H1 (cell line): ENCODE data around the gene CAMK2B. TPM values are rescaled to one million over a fixed set of nuclear protein-coding genes. Genes with fewer than 3 reads are reported as not detected.

ENCODE experiments used
- CTCF ChIA-PET: fragments of 300-600 bp; sonication (Branson Sonifier 250); formaldehyde crosslinking; loops from one replicate; lab custom pipeline; 2021; ENCODE audit not compliant: partially characterized antibody; lab: Charles Lee
- POLR2A ChIA-PET: fragments of 300-600 bp; sonication (Branson Sonifier 250); formaldehyde crosslinking; loops from one replicate; lab custom pipeline; 2021; ENCODE audit warnings: inconsistent platforms; ENCODE audit not compliant: partially characterized antibody; lab: Charles Lee
- DNase-seq, 2 experiments: peaks; one replicate each; pipeline versions ENCODE4 v3.0.0 to v3.0.0-alpha.2; 2010 to 2022; ENCODE audit warnings: low spot score in 2 of 2, low read depth in 1 of 2, mixed read lengths in 1 of 2
- FAIRE-seq: peaks from 2 replicates; lab custom pipeline; 2011; peaks lifted over from hg19 to GRCh38; lab: Jason Lieb, UNC
- H2AFZ ChIP-seq: 2 replicates; pipeline ENCODE4 v1.8.1; 2012; ENCODE audit warnings: low read length, inconsistent platforms
- H2AK5ac ChIP-seq: 2 replicates; pipeline ENCODE4 v1.6.1; 2013; ENCODE audit warnings: low read depth, low read length
- H2BK120ac ChIP-seq: replicated peaks from 2 replicates; pipeline ENCODE3; 2013; ENCODE audit warnings: low read depth, low read length, inconsistent platforms
- H2BK12ac ChIP-seq: 2 replicates; pipeline ENCODE4 v1.6.1; 2013; ENCODE audit warnings: low read depth, low read length
- H2BK15ac ChIP-seq: 2 replicates; pipeline ENCODE4 v1.6.1; 2013; ENCODE audit warnings: low read length
- H2BK20ac ChIP-seq: 2 replicates; pipeline ENCODE4 v1.6.1; 2013; ENCODE audit warnings: low read length
- H2BK5ac ChIP-seq: 2 replicates; pipeline ENCODE4 v1.6.1; 2013; ENCODE audit warnings: low read depth, low read length
- H3K14ac ChIP-seq: 2 replicates; pipeline ENCODE4 v1.6.1; 2013; ENCODE audit warnings: inconsistent platforms; ENCODE audit not compliant: insufficient read length
- H3K18ac ChIP-seq: 2 replicates; pipeline ENCODE4 v1.6.1; 2013; ENCODE audit warnings: low read length; ENCODE audit errors: extremely low read depth
- H3K23ac ChIP-seq: 2 replicates; pipeline ENCODE4 v1.6.1; 2013; ENCODE audit warnings: inconsistent platforms; ENCODE audit not compliant: insufficient read length
- H3K23me2 ChIP-seq: 2 replicates; pipeline ENCODE4 v1.6.1; 2013; ENCODE audit warnings: low read depth, low read length
- H3K27ac ChIP-seq: 2 replicates; pipeline ENCODE4 v1.6.1; 2011; ENCODE audit warnings: low read depth, low read length, inconsistent platforms
- H3K27me3 ChIP-seq, 4 experiments: replicated peaks in 1 of 4; 1 replicate in 1 of 4; 2 replicates in 3 of 4; pipeline versions ENCODE4 v1.6.1 to v1.8.1; 2011 to 2013; ENCODE audit warnings: low read length in 3 of 4, mild to moderate bottlenecking in 3 of 4, inconsistent platforms in 2 of 4, mixed read lengths in 2 of 4, moderate library complexity in 1 of 4; ENCODE audit not compliant: control insufficient read depth in 3 of 4, insufficient read depth in 3 of 4; ENCODE audit errors: extremely low read depth in 1 of 4
- H3K36me3 ChIP-seq, 4 experiments: 2 replicates each; pipeline versions ENCODE4 v1.6.1 to v1.8.1; 2011 to 2013; ENCODE audit warnings: mild to moderate bottlenecking in 4 of 4, low read length in 3 of 4, moderate library complexity in 2 of 4, control low read depth in 1 of 4, inconsistent platforms in 1 of 4; ENCODE audit not compliant: insufficient read depth in 4 of 4, control insufficient read depth in 2 of 4
- H3K4ac ChIP-seq: replicated peaks from 2 replicates; pipeline ENCODE3; 2013; ENCODE audit warnings: low read length, low read depth, mixed read lengths, inconsistent platforms; ENCODE audit not compliant: insufficient read length
- H3K4me1 ChIP-seq, 4 experiments: replicated peaks in 1 of 4; 1 replicate in 1 of 4; 2 replicates in 3 of 4; pipeline versions ENCODE4 v1.6.1 to v1.8.1; 2011 to 2013; ENCODE audit warnings: low read length in 3 of 4, inconsistent platforms in 2 of 4, mixed read lengths in 1 of 4; ENCODE audit not compliant: insufficient read depth in 4 of 4, control insufficient read depth in 3 of 4
- H3K4me2 ChIP-seq, 2 experiments: 2 replicates each; pipeline versions ENCODE4 v1.6.1 to v1.8.1; 2011 to 2013; ENCODE audit warnings: low read depth in 2 of 2, low read length in 2 of 2, control low read depth in 1 of 2, inconsistent platforms in 1 of 2, mild to moderate bottlenecking in 1 of 2; ENCODE audit not compliant: insufficient read depth in 1 of 2
- H3K4me3 ChIP-seq, 4 experiments: fragments of 200-600, 300-600 bp in 1 of 4; sonication (generic), shearing (Covaris generic), sonication (Bioruptor Twin) in 1 of 4; 2 replicates each; pipeline versions ENCODE4 v1.5.1 to v1.8.1; 2011 to 2016; ENCODE audit warnings: low read length in 4 of 4, low read depth in 3 of 4, control low read depth in 2 of 4, inconsistent platforms in 2 of 4, mild to moderate bottlenecking in 2 of 4, mixed read lengths in 1 of 4, moderate library complexity in 1 of 4; ENCODE audit not compliant: insufficient read depth in 2 of 4; ENCODE audit errors: extremely low read depth in 1 of 4
- H3K56ac ChIP-seq: replicated peaks from 2 replicates; pipeline ENCODE3; 2013; ENCODE audit warnings: low read depth, mild to moderate bottlenecking, mixed read lengths, low read length, inconsistent platforms; ENCODE audit not compliant: insufficient read length
- H3K79me1 ChIP-seq: 2 replicates; pipeline ENCODE4 v1.6.1; 2013; ENCODE audit warnings: low read depth, low read length, control low read depth
- H3K79me2 ChIP-seq, 2 experiments: 2 replicates each; pipeline versions ENCODE4 v1.6.1 to v1.8.1; 2012 to 2013; ENCODE audit warnings: low read length in 2 of 2, mild to moderate bottlenecking in 2 of 2, inconsistent platforms in 1 of 2; ENCODE audit not compliant: insufficient read depth in 2 of 2, control insufficient read depth in 1 of 2
- H3K9ac ChIP-seq, 4 experiments: replicated peaks in 1 of 4; 1 replicate in 1 of 4; 2 replicates in 3 of 4; pipeline versions ENCODE4 v1.6.1 to v1.8.1; 2011 to 2013; ENCODE audit warnings: low read depth in 3 of 4, low read length in 3 of 4, control low read depth in 2 of 4, mild to moderate bottlenecking in 2 of 4, moderate library complexity in 2 of 4, inconsistent platforms in 1 of 4; ENCODE audit errors: extremely low read depth in 1 of 4
- H3K9me3 ChIP-seq, 2 experiments: 2 replicates each; pipeline versions ENCODE4 v1.6.1 to v1.8.1; 2012 to 2013; ENCODE audit warnings: mild to moderate bottlenecking in 2 of 2, moderate library complexity in 2 of 2, control low read depth in 1 of 2, inconsistent platforms in 1 of 2, low read depth in 1 of 2, low read length in 1 of 2, mixed read lengths in 1 of 2; ENCODE audit not compliant: insufficient read depth in 2 of 2
- H4K20me1 ChIP-seq, 2 experiments: replicated peaks in 1 of 2; 2 replicates each; pipeline versions ENCODE3 to v1.8.1; 2011 to 2013; ENCODE audit warnings: inconsistent platforms in 2 of 2, low read length in 2 of 2, mild to moderate bottlenecking in 1 of 2; ENCODE audit not compliant: insufficient read depth in 2 of 2, control insufficient read depth in 1 of 2
- H4K5ac ChIP-seq: 2 replicates; pipeline ENCODE4 v1.6.1; 2013; ENCODE audit warnings: low read length, low read depth, mixed read lengths, inconsistent platforms; ENCODE audit not compliant: insufficient read length
- H4K8ac ChIP-seq: 2 replicates; pipeline ENCODE4 v1.8.0; 2013; ENCODE audit warnings: mild to moderate bottlenecking, moderate library complexity, low read length, inconsistent platforms; ENCODE audit not compliant: insufficient read depth; ENCODE audit errors: extremely low read depth
- H4K91ac ChIP-seq: replicated peaks from 2 replicates; pipeline ENCODE3; 2013; ENCODE audit warnings: low read length, mixed read lengths, inconsistent platforms; ENCODE audit not compliant: insufficient read length
- BRCA1 ChIP-seq: IDR thresholded peaks from 2 replicates; pipeline ENCODE4 v1.6.1; 2012; ENCODE audit warnings: low read depth, low read length, improper control_type of control experiment
- CHD1 ChIP-seq: IDR thresholded peaks from 2 replicates; pipeline ENCODE4 v1.6.1; 2012; ENCODE audit warnings: low read depth, low read length, improper control_type of control experiment
- E2F6 ChIP-seq: IDR thresholded peaks from 2 replicates; pipeline ENCODE4 v1.6.1; 2012; ENCODE audit warnings: inconsistent platforms
- KDM4A ChIP-seq: IDR thresholded peaks from one replicate; pipeline ENCODE4 v1.7.1; 2012; ENCODE audit warnings: low read depth, mild to moderate bottlenecking, moderate library complexity, low read length, inconsistent platforms; ENCODE audit not compliant: severe bottlenecking
- RFX5 ChIP-seq: IDR thresholded peaks from 2 replicates; pipeline ENCODE4 v1.6.1; 2011; ENCODE audit warnings: low read depth, low read length, improper control_type of control experiment, borderline replicate concordance
- SP1 ChIP-seq: IDR thresholded peaks from 2 replicates; pipeline ENCODE4 v1.6.1; 2011; ENCODE audit warnings: low read depth, low read length
- SP4 ChIP-seq: IDR thresholded peaks from 2 replicates; pipeline ENCODE4 v1.6.1; 2012; ENCODE audit warnings: low read length, inconsistent platforms
- SRF ChIP-seq: IDR thresholded peaks from 2 replicates; pipeline ENCODE4 v1.6.1; 2011; ENCODE audit warnings: mild to moderate bottlenecking, low read depth, low read length, moderate library complexity
- SUZ12 ChIP-seq: fragments of 200-600 bp; sonication (generic); IDR thresholded peaks from 2 replicates; pipeline ENCODE4 v1.6.1; 2012; ENCODE audit warnings: mild to moderate bottlenecking, inconsistent platforms, low read length, moderate library complexity, mixed read lengths
- TAF1 ChIP-seq: IDR thresholded peaks from 2 replicates; pipeline ENCODE4 v1.6.1; 2011; ENCODE audit warnings: mild to moderate bottlenecking, low read depth, low read length
- TAF7 ChIP-seq: optimal IDR thresholded peaks from 2 replicates; pipeline ENCODE3; 2011; ENCODE audit warnings: low read depth, mild to moderate bottlenecking, inconsistent platforms, low read length, moderate library complexity, borderline replicate concordance
- TEAD4 ChIP-seq: IDR thresholded peaks from 2 replicates; pipeline ENCODE4 v1.6.1; 2012; ENCODE audit warnings: low read depth, low read length, inconsistent platforms, mixed read lengths
- WGBS, 2 experiments: shearing (Covaris generic) in 1 of 2; methylation state at CpG; one replicate each; pipeline versions ENCODE4 v1.1.6 to v1.1.7; 2013 to 2015; ENCODE audit warnings: low lambda C conversion rate in 2 of 2, mixed read lengths in 2 of 2, inconsistent platforms in 1 of 2, low coverage in 1 of 2, missing lambda C conversion rate in 1 of 2; ENCODE audit not compliant: insufficient replicate concordance in 2 of 2, insufficient coverage in 1 of 2, insufficient read length in 1 of 2; ENCODE audit errors: extremely low coverage in 1 of 2, missing lambda C conversion rate in 1 of 2; 5-methylcytosine and 5-hydroxymethylcytosine counted together
- polyA plus RNA-seq, 7 experiments: library from polyadenylated mRNA; depleted of rRNA in 3 of 7; stranded (reverse) in 5 of 7; unstranded in 2 of 7; fragments of >200 nt in 5 of 7; fragments of 200-250 nt in 2 of 7; gene quantifications; 1 replicate in 5 of 7; 2 replicates in 1 of 7; 4 replicates in 1 of 7; pipeline versions ENCODE4 v1.2.1 to v1.2.3, GENCODE V29; 2011 to 2013; ENCODE audit warnings: missing spikeins in 2 of 7, mixed read lengths in 2 of 7
- total RNA-seq: library from RNA; stranded (reverse); fragmentation: NEBNext Ultra II Directional; extraction: Animal tissue kit (Norgen Biotek cat#: 25700); gene quantifications from 2 replicates; pipeline ENCODE4 v1.2.1, GENCODE V29; 2021

CAMK2B gene
- total and polyA plus RNA-seq, 2 of the 8 experiments (the other 6 are each of a cell fraction or from before 2014, with no cell fraction given): 0.05 to 0.15 TPM

GRCh38 chr7:44189993-44190872 is 135.2 kb downstream of the CAMK2B start:
- whole genome bisulfite sequencing, 2 experiments: 80% methylated on average over 14 of the region's 14 CpGs; no CpG with 5 or more reads in 1 of the 2 experiments
- no peaks in the 10 kb centered on the region for H3K79me1 ChIP-seq
- H3K9me3 ChIP-seq: no peaks in the 10 kb centered on the region
- no peak overlapping the region for H3K4ac ChIP-seq
- H4K20me1 ChIP-seq: no peaks in the 10 kb centered on the region
- no peak overlapping the region for H3K9ac ChIP-seq
- no peak overlapping the region for H2AK5ac ChIP-seq
- H3K4me1 ChIP-seq: no peaks in the 10 kb centered on the region; a peak in 2 of 7 replicates
- no peak for FAIRE-seq
- H3K27me3 ChIP-seq: peaks cover 0 to 3% (median 0%) of the 10 kb centered on the region in 4 experiments; a peak in 2 of 7 replicates
- no peak overlapping the region for H4K5ac ChIP-seq
- no peak overlapping the region for H3K14ac ChIP-seq
- H2AFZ ChIP-seq: no peak overlapping the region
- ChIA-PET CTCF (no interaction called here), POLR2A (interaction anchor here (1.0 kb wide), 1 partner anchor 50 kb away, joined by 3 read pairs; no protein-coding TSS in a partner anchor)
- H3K79me2 ChIP-seq: no peaks in the 10 kb centered on the region
- H4K8ac ChIP-seq: no peak overlapping the region
- H2BK120ac ChIP-seq: no peak overlapping the region
- H3K56ac ChIP-seq: no peak overlapping the region
- no peak for DNase-seq
- H2BK5ac ChIP-seq: no peak overlapping the region
- no peak overlapping the region for H3K23ac ChIP-seq
- no peaks in the 10 kb centered on the region for H3K36me3 ChIP-seq
- H3K4me2 ChIP-seq: no peak overlapping the region
- no peak overlapping the region for H2BK20ac ChIP-seq
- H2BK15ac ChIP-seq: no peak overlapping the region
- no peak overlapping the region for H3K18ac ChIP-seq
- no peak overlapping the region for H3K4me3 ChIP-seq
- H4K91ac ChIP-seq: no peak overlapping the region
- no peak overlapping the region for H3K27ac ChIP-seq
- no peak overlapping the region for H2BK12ac ChIP-seq
- H3K23me2 ChIP-seq: no peaks in the 10 kb centered on the region
- no peak for TF ChIP-seq BRCA1
- TF ChIP-seq TAF7: no peak
- no peak for TF ChIP-seq SRF
- TF ChIP-seq SP4: no peak
- no peak for TF ChIP-seq KDM4A
- no peak for TF ChIP-seq CHD1
- TF ChIP-seq TEAD4: no peak
- TF ChIP-seq TAF1: no peak
- no peak for TF ChIP-seq E2F6
- no peak for TF ChIP-seq RFX5
- no peak for TF ChIP-seq SUZ12
- TF ChIP-seq SP1: no peak
